Activated naive CD8-positive, alpha-beta T cell treated with anti-CD3 and anti-CD28 coated beads, Interleukin-2, amount 10 ng/mL, durations not matched to agents 7 days and 5 days (primary cell): ENCODE results near the gene RGS3. TPM values are rescaled to one million over a fixed set of nuclear protein-coding genes. Genes with fewer than 3 reads are reported as not detected.

Experiments
- ATAC-seq: fragments of 150-1000 bp; cut with Tn5 transposase; one replicate; pipeline ENCODE4 v1.10.0; 2021; ENCODE audit warnings: low read depth, moderate library complexity
- POLR2A ChIA-PET: fragments of 350-600 bp; sonication (Branson Sonifier 250); formaldehyde crosslinking; loops from one replicate; lab custom pipeline; 2021; ENCODE audit warnings: antibody characterized with exemption; lab: Charles Lee
- DNase-seq: peaks from one replicate; pipeline ENCODE4 v3.0.0; 2021
- H3K27ac Mint-ChIP-seq: one replicate; pipeline ENCODE4 v1.8.0; 2022; ENCODE audit warnings: mild to moderate bottlenecking, mixed read lengths
- H3K27me3 Mint-ChIP-seq: one replicate; pipeline ENCODE4 v1.8.0; 2022; ENCODE audit warnings: mild to moderate bottlenecking, moderate library complexity, mixed read lengths
- H3K36me3 Mint-ChIP-seq: one replicate; pipeline ENCODE4 v1.8.0; 2021; ENCODE audit warnings: mild to moderate bottlenecking, mixed read lengths
- H3K4me1 Mint-ChIP-seq: one replicate; pipeline ENCODE4 v1.8.0; 2021; ENCODE audit warnings: mixed read lengths
- H3K4me3 Mint-ChIP-seq: one replicate; pipeline ENCODE4 v1.8.0; 2022; ENCODE audit warnings: mild to moderate bottlenecking, moderate library complexity, mixed read lengths
- H3K9me3 Mint-ChIP-seq: one replicate; pipeline ENCODE4 v1.8.0; 2021; ENCODE audit warnings: mixed read lengths
- total RNA-seq, 2 experiments: library from RNA; stranded (reverse); gene quantifications; one replicate each; pipeline ENCODE4 v1.2.3, GENCODE V29; 2021

Gene RGS3
- total RNA-seq, 2 experiments from 2014 or later = 63.2 to 65.5 TPM

GRCh38 chr9:113564498-113565237 lies 101.1 kb downstream of the RGS3 start:
- Mint-ChIP-seq H3K27ac (peak overlapping the region; percentile 26), H3K4me3 (no peak overlapping the region), H3K27me3 (no peaks in the 10 kb centered on the region), H3K4me1 (peaks cover 22% of the 10 kb centered on the region), H3K9me3 (no peaks in the 10 kb centered on the region), H3K36me3 (peaks cover 4% of the 10 kb centered on the region)
- ATAC-seq (no peak), DNase-seq (no peak)
- POLR2A ChIA-PET = no interaction called here

- H3K27me3 Mint-ChIP-seq = no peaks in the 10 kb centered on the region
- H3K4me1 Mint-ChIP-seq = peaks cover 17% of the 10 kb centered on the region
- H3K36me3 Mint-ChIP-seq = peaks cover 4% of the 10 kb centered on the region
- H3K9me3 Mint-ChIP-seq = no peaks in the 10 kb centered on the region
- no peak overlapping the region for H3K27ac Mint-ChIP-seq
- ATAC-seq = no peak
- H3K4me3 Mint-ChIP-seq = no peak overlapping the region
- DNase-seq = peak; percentile 19
- POLR2A ChIA-PET = no interaction called here
Measured at GRCh38 chr9:113566016-113566711, 102.6 kb downstream of the RGS3 start.

GRCh38 chr9:113566712-113567071 lies 103.2 kb downstream of the RGS3 start:
- peaks cover 2% of the 10 kb centered on the region for H3K36me3 Mint-ChIP-seq
- ATAC-seq (no peak), DNase-seq (peak; percentile 23)
- H3K4me1 Mint-ChIP-seq = peaks cover 16% of the 10 kb centered on the region
- H3K27me3 Mint-ChIP-seq = no peaks in the 10 kb centered on the region
- H3K4me3 Mint-ChIP-seq = no peak overlapping the region
- H3K27ac Mint-ChIP-seq = no peak overlapping the region
- POLR2A ChIA-PET = no interaction called here
- H3K9me3 Mint-ChIP-seq = no peaks in the 10 kb centered on the region

- POLR2A ChIA-PET = no interaction called here
- H3K27ac Mint-ChIP-seq = no peak overlapping the region
- no peak overlapping the region for H3K4me3 Mint-ChIP-seq
- H3K4me1 Mint-ChIP-seq = peaks cover 19% of the 10 kb centered on the region
- peaks cover 2% of the 10 kb centered on the region for H3K36me3 Mint-ChIP-seq
- ATAC-seq = no peak
- peak; percentile 25 for DNase-seq
- H3K27me3 Mint-ChIP-seq = no peaks in the 10 kb centered on the region
- H3K9me3 Mint-ChIP-seq = no peaks in the 10 kb centered on the region
Measured at GRCh38 chr9:113567361-113568080, 104.0 kb downstream of the RGS3 start.

- POLR2A ChIA-PET = no interaction called here
- Mint-ChIP-seq H3K27ac (no peak overlapping the region), H3K36me3 (peaks cover 2% of the 10 kb centered on the region), H3K4me1 (peaks cover 19% of the 10 kb centered on the region), H3K9me3 (no peaks in the 10 kb centered on the region), H3K4me3 (no peak overlapping the region), H3K27me3 (no peaks in the 10 kb centered on the region)
- peak; percentile 10 for DNase-seq
- ATAC-seq = no peak
Measured at GRCh38 chr9:113568081-113568435, 104.5 kb downstream of the RGS3 start.

- POLR2A ChIA-PET = interaction anchor here (1.9 kb wide), 1 partner anchor 10 kb away, joined by 8 read pairs; no protein-coding TSS in a partner anchor
- peaks cover 2% of the 10 kb centered on the region for H3K36me3 Mint-ChIP-seq
- DNase-seq (peak; percentile 23), ATAC-seq (no peak)
- no peaks in the 10 kb centered on the region for H3K9me3 Mint-ChIP-seq
- no peak overlapping the region for H3K27ac Mint-ChIP-seq
- no peak overlapping the region for H3K4me3 Mint-ChIP-seq
- H3K4me1 Mint-ChIP-seq = peaks cover 21% of the 10 kb centered on the region
- no peaks in the 10 kb centered on the region for H3K27me3 Mint-ChIP-seq
Measured at GRCh38 chr9:113568571-113569321, 105.2 kb downstream of the RGS3 start.

GRCh38 chr9:113569472-113570060 lies 106.0 kb downstream of the RGS3 start:
- peaks cover 26% of the 10 kb centered on the region for H3K4me1 Mint-ChIP-seq
- peaks cover 2% of the 10 kb centered on the region for H3K36me3 Mint-ChIP-seq
- POLR2A ChIA-PET = interaction anchor here (1.9 kb wide), 1 partner anchor 9 kb away, joined by 8 read pairs; no protein-coding TSS in a partner anchor
- H3K4me3 Mint-ChIP-seq = no peak overlapping the region
- H3K27ac Mint-ChIP-seq = no peak overlapping the region
- H3K27me3 Mint-ChIP-seq = no peaks in the 10 kb centered on the region
- ATAC-seq = no peak
- peak; percentile 2 for DNase-seq
- H3K9me3 Mint-ChIP-seq = no peaks in the 10 kb centered on the region

- Mint-ChIP-seq H3K9me3 (no peaks in the 10 kb centered on the region), H3K27ac (no peak overlapping the region), H3K4me3 (no peak overlapping the region), H3K4me1 (peaks cover 27% of the 10 kb centered on the region), H3K27me3 (no peaks in the 10 kb centered on the region), H3K36me3 (peaks cover 2% of the 10 kb centered on the region)
- peak; percentile 17 for DNase-seq
- no peak for ATAC-seq
- POLR2A ChIA-PET = interaction anchor here (1.9 kb wide), 1 partner anchor 9 kb away, joined by 8 read pairs; no protein-coding TSS in a partner anchor
Measured at GRCh38 chr9:113570106-113570505, 106.6 kb downstream of the RGS3 start.

- no peak for ATAC-seq
- Mint-ChIP-seq H3K27me3 (no peaks in the 10 kb centered on the region), H3K4me3 (no peak overlapping the region), H3K4me1 (peaks cover 23% of the 10 kb centered on the region), H3K27ac (no peak overlapping the region), H3K36me3 (peaks cover 2% of the 10 kb centered on the region), H3K9me3 (no peaks in the 10 kb centered on the region)
- POLR2A ChIA-PET = no interaction called here
- peak; percentile 4 for DNase-seq
Measured at GRCh38 chr9:113570749-113571711, 107.5 kb downstream of the RGS3 start.

GRCh38 chr9:113572076-113572861 lies 108.7 kb downstream of the RGS3 start:
- peaks cover 27% of the 10 kb centered on the region for H3K4me1 Mint-ChIP-seq
- no peak overlapping the region for H3K4me3 Mint-ChIP-seq
- DNase-seq (no peak), ATAC-seq (no peak)
- no peaks in the 10 kb centered on the region for H3K9me3 Mint-ChIP-seq
- peaks cover 2% of the 10 kb centered on the region for H3K36me3 Mint-ChIP-seq
- H3K27me3 Mint-ChIP-seq = no peaks in the 10 kb centered on the region
- POLR2A ChIA-PET = no interaction called here
- H3K27ac Mint-ChIP-seq = peak overlapping the region; percentile 27
